ENCODE data around the gene TBPL1. TPM values are rescaled to one million over a fixed set of nuclear protein-coding genes. Genes with fewer than 3 reads are reported as not detected.
A peak's percentile ranks its signal among the peaks of the same experiment; 100 is the strongest.

The TBPL1 gene
- total and polyA plus RNA-seq, 9 of the 15 experiments (the other 6 are each of a cell fraction or from before 2014, with no cell fraction given) = 78.1 to 152 (median 107) TPM

DNA sequence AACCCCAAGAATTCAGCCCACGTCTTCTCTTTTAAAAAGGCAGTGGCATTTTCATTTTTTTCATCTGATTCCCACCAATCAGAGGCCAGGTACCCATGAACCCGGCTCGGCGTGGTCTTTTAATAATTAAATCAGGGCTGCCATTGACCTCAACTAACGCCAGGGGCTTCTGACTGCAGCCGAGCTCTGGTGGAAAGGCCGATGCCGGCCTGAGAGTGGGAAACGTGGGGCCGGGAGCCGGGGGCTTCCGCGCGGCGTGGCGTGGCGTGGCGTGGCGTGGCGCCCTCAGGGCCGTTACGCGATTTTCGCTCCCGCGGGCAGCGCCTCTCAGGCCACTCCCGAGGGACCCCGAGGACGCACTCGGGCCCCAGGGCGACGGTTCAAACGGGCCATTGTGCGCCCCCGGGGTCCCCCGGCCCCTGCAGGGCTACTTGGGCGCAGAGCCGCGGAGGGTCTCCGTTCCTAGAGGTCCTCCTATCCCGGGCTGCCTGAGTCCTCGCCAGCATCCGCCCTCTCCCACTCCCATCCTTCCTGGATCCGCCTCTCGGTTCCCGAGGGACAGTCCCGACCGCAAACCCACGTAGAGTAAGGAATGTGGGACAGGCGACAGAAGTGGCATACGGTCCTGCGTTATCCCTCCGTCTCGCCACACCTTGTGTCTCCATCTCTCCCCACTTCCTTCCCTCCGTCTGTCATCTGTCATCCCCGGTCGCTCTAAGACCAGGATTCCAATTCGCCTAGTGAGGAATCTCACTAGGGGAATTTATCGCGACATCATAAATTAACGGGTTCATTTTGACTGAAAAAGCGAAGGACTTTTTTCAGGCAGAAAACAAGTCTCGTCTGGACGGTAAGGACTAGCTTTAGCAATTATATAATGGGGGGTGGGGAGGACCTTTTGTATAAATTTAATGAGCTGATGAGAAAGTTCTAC is 876 bp upstream of the TBPL1 start (continued):
- TF ChIP-seq SMARCA5 (IDR thresholded peaks at IDR 0.05) (no peak), MCM3 (IDR thresholded peaks at IDR 0.05) (no peak), EP300 (IDR thresholded peaks at IDR 0.05; ENCODE audit: low read length) (no peak), NCOA2 (IDR thresholded peaks at IDR 0.05; ENCODE audit: partially characterized antibody in 2 of 2) (no peak), SOX6 (IDR thresholded peaks at IDR 0.05) (no peak), TRIM24 (IDR thresholded peaks at IDR 0.05) (no peak), SMARCC2 (IDR thresholded peaks at IDR 0.05; ENCODE audit: low read depth) (no peak), ZNF134 (CRISPR knock-in tag; conservative IDR thresholded peaks at IDR 0.05) (no peak), KDM5B (IDR thresholded peaks at IDR 0.05; ENCODE audit: insufficient replicate concordance, low read depth, low read length) (peak; percentile 56), ZNF785 (CRISPR knock-in tag; IDR thresholded peaks at IDR 0.05) (no peak), ZNF124 (CRISPR knock-in tag; IDR thresholded peaks at IDR 0.05) (no peak), ZBTB1 (CRISPR knock-in tag; IDR thresholded peaks at IDR 0.05; ENCODE audit: borderline replicate concordance, low read depth) (no peak), NR4A1 (CRISPR knock-in tag; IDR thresholded peaks at IDR 0.05) (peak; percentile 36; the same call in 1 of the 2 replicates), NR4A1 (tag; IDR thresholded peaks at IDR 0.05) (no peak), ATF7 (IDR thresholded peaks at IDR 0.05) (0 out of 2 replicates have a peak, but pooled peaks have one; percentile 16), TFAM (CRISPR knock-in tag; conservative IDR thresholded peaks at IDR 0.05) (no peak), ZBTB7A (IDR thresholded peaks at IDR 0.05; ENCODE audit: borderline replicate concordance, control insufficient read depth, low read depth, low read length) (peak; percentile 89), ARID2 (IDR thresholded peaks at IDR 0.05) (no peak), POLR3A (IDR thresholded peaks at IDR 0.05; ENCODE audit: borderline replicate concordance, extremely low read depth, insufficient read depth, insufficient read length) (no peak)
- TF ChIP-seq, protein P1, sequence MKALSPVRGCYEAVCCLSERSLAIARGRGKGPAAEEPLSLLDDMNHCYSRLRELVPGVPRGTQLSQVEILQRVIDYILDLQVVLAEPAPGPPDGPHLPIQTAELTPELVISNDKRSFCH (CRISPR knock-in tag; IDR thresholded peaks at IDR 0.05) = no peak
- TF ChIP-seq, protein P1 (tag; IDR thresholded peaks at IDR 0.05) = no peak
- TF ChIP-seq, protein P2, sequence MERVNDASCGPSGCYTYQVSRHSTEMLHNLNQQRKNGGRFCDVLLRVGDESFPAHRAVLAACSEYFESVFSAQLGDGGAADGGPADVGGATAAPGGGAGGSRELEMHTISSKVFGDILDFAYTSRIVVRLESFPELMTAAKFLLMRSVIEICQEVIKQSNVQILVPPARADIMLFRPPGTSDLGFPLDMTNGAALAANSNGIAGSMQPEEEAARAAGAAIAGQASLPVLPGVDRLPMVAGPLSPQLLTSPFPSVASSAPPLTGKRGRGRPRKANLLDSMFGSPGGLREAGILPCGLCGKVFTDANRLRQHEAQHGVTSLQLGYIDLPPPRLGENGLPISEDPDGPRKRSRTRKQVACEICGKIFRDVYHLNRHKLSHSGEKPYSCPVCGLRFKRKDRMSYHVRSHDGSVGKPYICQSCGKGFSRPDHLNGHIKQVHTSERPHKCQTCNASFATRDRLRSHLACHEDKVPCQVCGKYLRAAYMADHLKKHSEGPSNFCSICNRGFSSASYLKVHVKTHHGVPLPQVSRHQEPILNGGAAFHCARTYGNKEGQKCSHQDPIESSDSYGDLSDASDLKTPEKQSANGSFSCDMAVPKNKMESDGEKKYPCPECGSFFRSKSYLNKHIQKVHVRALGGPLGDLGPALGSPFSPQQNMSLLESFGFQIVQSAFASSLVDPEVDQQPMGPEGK (CRISPR knock-in tag; IDR thresholded peaks at IDR 0.05; ENCODE audit: borderline replicate concordance) = no peak
- TF ChIP-seq, protein P3, sequence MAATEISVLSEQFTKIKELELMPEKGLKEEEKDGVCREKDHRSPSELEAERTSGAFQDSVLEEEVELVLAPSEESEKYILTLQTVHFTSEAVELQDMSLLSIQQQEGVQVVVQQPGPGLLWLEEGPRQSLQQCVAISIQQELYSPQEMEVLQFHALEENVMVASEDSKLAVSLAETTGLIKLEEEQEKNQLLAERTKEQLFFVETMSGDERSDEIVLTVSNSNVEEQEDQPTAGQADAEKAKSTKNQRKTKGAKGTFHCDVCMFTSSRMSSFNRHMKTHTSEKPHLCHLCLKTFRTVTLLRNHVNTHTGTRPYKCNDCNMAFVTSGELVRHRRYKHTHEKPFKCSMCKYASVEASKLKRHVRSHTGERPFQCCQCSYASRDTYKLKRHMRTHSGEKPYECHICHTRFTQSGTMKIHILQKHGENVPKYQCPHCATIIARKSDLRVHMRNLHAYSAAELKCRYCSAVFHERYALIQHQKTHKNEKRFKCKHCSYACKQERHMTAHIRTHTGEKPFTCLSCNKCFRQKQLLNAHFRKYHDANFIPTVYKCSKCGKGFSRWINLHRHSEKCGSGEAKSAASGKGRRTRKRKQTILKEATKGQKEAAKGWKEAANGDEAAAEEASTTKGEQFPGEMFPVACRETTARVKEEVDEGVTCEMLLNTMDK (IDR thresholded peaks at IDR 0.05; ENCODE audit: borderline replicate concordance, insufficient read depth, low read depth, low read length, poor library complexity, severe bottlenecking) = no peak
- TF ChIP-seq, protein P4, sequence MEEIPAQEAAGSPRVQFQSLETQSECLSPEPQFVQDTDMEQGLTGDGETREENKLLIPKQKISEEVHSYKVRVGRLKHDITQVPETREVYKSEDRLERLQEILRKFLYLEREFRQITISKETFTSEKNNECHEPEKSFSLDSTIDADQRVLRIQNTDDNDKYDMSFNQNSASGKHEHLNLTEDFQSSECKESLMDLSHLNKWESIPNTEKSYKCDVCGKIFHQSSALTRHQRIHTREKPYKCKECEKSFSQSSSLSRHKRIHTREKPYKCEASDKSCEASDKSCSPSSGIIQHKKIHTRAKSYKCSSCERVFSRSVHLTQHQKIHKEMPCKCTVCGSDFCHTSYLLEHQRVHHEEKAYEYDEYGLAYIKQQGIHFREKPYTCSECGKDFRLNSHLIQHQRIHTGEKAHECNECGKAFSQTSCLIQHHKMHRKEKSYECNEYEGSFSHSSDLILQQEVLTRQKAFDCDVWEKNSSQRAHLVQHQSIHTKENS (CRISPR knock-in tag; IDR thresholded peaks at IDR 0.05) = no peak

Measured in K562 (cell line).